IPS DF 19.7 (cell line): Measurements from ENCODE around the gene CFAP99.
A peak's percentile ranks its signal among the peaks of the same experiment; 100 is the strongest.
"Not testable (repeated sequence)": the region's sequence is repeated elsewhere in the genome, so short reads cannot be mapped to it uniquely, and the experiment has no call there.

ENCODE experiments used
- DNase-seq: peaks from one replicate; pipeline ENCODE4 v3.0.0-alpha.2; 2013; ENCODE audit warnings: low read depth, low spot score

The CFAP99 gene

DNA sequence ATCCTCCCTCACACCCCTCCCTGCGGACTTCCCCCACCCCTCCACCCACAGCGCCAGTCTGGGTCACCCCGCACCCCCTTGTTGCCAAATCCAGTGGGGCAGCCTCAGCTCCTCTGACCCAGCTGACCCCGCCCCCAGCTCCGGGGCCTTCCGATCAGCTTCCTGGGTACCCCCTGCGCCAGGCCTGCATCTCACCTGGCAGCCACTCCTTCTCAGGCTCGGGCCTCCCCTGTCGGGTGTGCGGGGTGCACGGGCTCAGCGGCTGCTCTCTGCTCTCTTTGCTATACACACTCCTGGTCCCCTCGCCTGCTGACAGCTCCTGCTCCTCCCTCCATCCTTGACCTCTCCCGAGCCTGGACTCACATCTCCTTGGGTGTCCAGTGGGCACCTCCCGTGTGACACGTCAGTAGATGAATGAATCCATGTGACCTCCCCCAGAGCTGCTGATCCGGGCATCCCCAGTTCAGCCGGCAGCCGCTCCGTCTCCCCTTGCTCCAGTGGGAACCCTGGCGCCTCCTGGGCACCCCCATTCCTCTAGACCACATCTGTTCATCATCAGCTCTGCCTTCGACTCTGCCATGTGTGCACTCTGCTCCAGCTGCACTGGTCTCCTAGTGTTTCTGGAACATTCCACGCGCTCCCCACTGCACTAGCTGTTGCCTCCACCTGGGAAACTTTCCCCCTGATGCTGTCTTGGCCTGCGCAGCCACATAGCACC, 9.9 kb downstream of the CFAP99 start:
- DNase-seq, result no peak

DNA sequence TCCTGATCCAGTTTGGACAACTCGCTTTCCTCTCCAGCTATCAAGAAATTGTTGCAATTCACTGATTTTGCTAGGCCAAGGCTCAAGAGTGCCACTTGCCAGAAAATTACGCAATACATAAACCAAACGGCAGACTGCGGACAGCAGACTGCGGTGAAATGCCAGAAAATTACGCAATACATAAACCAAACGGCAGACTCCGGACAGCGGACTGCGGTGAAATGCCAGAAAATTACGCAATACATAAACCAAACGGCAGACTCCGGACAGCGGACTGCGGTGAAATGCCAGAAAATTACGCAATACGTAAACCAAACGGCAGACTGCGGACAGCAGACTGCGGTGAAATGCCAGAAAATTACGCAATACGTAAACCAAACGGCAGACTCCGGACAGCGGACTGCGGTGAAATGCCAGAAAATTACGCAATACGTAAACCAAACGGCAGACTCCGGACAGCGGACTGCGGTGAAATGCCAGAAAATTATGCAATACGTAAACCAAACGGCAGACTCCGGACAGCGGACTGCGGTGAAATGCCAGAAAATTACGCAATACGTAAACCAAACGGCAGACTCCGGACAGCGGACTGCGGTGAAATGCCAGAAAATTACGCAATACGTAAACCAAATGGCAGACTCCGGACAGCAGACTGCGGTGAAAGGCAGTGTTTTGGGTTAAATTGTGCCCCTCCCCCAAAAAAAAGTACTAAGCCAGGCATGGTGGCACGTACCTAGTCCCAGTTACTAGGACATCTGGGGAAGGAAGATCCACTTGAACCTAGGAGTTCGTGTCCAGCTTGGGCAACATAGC, 11.4 kb downstream of the CFAP99 start:
- not testable (repeated sequence) for DNase-seq

DNA sequence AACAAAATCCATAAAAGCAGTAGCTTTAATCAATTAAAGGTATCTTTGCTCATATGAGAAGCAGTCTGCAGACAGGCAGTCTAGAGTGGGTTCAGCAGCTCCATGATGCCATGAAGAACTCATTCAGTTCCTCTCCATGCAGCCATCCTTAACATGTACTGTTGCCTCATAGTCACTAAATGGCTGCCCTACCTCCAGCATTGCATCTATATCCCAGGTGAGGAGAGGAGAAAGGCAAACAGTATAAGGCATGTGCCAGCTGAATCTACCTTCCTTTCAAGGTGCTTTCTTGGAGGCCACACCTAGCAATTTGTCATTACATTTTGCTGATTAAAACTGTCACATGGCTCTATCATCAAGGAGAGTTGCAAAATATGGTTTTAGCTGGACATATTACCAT, 13.2 kb downstream of the CFAP99 start:
- no peak for DNase-seq

DNA sequence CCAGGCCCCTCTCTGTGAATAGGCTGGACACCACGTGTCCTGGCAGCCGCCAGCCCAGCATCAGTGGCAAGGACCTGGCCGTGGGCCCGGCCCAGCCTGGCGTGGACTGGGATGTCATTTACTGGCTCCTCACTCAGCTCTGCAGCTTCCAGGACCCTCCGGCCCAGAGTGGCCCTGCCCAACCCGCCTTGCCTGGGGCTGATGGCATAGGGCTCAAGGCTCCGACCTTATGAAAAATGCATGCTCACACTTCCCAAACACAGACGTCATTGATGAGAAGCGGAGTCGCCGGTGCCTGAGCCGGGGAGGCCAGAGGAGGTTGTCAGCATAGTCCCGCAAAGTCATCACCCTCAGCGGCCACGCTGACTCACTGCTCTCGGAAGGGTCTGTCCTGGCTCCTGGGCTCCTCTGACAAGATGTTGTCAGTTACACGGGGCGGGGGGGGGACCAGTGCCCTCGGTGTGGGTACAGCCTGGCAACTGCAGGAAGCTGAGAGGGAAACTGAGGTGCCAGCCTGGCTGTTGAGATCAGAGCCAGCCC, 14.3 kb downstream of the CFAP99 start:
- no peak for DNase-seq

DNA sequence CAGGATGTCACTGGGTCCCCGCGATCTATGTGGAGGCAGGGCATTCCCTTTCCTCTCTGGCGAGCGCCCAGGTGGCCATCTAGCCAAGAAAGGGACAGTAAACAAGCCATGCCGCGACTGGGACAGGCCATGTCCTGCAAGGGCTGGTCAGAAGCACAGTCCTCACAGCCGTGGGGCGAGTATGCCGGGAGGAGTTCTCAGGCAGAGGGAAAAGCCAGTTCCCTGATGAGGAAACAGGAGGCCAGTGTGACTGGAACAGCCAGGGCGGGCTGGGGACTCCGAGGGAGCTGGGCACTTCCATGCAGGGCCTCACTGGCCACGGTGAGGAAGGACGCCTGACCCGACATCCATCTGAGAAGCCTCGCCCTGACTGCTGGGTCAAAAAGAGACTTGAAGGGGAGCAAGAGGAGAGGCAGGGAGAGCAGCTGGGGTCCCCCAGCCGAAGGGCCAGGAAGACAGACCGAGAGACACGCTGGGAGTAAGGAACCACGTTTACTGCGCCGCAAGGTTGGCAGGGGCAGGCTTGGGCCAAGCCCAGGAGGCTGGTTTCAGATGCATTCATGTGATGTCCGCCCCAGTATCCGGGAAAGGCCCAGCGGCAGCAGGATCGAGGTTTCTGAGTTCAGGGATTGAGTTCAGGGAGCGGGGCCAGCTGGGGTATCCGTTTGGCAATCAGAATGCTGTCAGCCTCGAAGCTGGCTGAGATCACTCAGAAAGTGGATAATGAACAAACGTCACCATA, 15.0 kb downstream of the CFAP99 start:
- DNase-seq, result no peak

DNA sequence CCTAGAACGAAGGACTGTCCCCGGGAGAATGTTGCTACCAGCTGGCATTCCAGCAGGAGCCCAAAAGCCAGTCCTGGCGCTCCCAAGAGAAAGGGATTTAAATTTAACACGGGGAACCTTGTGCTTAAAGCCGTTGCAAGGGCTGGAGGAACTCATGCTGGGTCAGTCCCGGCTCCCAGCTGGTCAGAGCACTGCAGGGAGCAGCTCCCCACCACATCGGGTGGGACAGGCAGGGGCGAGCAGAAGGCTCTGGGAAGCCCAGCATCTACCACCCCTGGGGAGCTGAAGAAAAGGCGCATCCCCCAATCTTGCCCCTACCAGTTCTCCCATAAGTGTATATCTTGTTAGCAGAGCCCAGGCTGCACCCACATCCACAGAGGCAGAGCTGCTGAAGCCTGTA, 15.7 kb downstream of the CFAP99 start:
- DNase-seq, result no peak

DNA sequence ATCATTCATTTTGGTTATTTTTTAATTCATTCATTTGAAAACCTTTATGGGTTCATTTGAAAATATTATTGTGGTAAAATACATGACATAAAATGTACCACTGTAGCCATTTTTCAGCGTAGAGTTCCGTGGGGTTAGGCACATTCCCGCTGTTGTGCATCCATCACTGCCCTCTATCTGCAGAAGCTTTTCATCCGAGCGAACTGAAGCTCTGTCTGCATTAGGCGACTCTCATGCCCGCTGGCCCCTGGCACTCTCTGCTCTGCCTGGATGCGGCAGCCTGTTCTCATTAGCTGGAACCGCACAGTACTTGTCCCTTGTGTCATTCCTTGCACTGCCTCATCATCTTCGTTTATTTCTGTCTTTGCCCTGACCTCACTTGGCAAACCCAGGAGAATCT, 17.5 kb downstream of the CFAP99 start:
- DNase-seq, result no peak

DNA sequence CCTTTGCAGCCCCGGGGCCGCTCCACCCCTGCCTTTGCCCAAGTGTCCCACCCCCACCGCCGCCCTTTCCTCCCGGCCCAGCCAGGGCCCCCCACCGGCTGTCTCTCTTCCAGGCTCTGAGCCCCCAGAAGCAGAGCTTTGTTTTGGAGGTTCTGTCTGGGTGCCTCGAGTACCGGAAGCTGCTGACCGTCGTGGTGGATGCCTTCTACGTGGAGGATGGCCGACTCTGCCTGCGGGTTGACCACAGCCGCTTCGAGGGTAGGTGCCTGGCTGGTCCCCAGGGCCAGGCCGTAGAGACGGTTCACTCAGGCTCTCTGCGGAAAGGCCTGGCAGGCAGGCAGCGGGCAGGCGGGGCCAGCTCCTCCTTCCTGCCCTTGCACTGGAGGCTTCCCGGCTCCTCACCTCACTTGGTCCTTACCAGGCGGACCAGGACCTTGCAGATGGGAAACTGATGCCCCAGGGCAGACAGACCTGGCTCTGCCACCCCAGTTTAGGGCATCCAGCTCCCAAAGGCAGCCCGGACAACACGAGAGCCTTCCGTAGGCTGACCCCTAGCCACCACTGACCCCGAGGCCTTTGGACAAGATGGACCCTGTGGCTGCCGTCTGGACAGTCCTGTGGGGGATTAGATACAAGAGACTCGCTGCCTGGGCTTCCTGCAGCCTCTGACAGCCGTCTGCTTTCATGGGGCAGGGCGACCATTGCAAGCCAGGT, 18.2 kb downstream of the CFAP99 start:
- DNase-seq, result no peak

DNA sequence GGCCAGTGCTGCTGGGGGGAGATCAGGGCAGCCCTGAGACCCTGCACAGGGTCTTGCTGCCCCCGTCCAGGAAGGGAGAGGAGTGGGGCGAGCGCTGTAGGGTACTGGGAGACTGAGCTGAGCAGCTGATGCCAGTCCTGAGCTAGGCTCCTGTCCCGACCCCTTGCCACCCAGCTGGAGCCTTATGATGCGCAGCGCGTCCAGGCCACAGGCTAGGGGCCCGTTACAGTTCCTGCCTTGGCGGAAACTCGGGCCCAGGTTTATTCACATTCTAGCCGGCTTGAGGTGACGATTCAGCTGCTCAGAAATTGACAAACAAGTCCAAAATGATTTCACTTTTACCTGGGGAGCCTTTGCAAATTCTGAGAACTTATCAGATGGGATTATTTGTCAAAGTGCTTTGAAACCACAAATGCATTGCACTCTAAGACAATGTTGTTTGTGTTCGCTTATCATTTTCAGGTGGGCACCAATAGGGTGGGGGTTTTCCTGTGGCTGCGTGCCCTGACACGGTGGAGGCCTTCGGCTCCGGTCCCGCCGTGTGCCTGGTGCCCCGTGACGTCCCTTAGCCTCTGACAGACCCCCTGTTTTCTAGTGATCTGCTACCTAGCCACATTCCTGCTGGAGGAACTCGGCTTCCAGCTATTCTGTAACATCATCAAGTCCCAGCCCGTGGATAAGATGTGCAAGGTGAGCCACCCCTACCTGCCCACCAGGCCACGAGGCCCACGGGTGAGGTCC, 18.9 kb downstream of the CFAP99 start:
- DNase-seq, result no peak

DNA sequence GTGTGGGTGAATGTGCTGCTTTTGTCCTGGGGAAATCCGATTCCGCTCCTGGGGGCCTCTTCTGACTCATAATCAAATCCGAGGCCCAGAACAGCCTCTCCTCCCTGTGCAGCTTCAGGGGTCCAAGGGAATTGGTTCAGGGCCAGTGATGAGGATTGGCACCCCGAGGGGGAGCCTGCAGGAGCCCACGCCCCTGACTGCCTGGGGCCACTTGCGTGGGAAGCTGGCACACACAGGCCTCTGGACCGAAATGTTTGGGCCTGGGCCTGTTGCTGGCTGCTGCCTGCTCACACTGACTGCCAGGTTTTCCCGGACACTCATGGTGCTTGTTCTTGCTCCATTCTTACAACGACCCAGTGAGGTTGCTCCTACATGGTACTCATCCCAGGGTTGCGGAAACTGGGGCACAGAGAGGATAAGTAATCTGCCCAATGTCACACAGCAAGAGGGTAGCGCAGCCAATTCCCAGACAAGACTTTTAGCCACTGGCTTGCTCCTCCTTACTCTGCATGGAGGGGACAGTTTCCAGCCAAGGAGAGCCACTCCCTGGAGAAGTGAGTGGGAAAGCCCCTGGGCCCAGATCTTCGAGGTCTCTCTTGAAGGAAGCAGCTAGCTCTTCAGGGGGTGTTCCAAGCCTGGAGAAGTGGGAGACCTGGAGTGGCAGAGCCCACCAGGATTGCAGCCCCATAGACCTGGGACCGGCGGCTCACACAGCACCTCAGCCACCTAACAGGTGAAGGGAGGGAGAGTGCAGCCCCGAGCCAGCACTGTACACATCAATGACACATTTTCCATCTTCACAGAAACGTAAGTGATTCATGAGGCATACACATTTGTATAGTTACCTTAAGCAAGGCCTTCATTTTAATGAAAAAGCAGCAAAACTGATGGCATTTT, 20.3 kb downstream of the CFAP99 start:
- no peak for DNase-seq

DNA sequence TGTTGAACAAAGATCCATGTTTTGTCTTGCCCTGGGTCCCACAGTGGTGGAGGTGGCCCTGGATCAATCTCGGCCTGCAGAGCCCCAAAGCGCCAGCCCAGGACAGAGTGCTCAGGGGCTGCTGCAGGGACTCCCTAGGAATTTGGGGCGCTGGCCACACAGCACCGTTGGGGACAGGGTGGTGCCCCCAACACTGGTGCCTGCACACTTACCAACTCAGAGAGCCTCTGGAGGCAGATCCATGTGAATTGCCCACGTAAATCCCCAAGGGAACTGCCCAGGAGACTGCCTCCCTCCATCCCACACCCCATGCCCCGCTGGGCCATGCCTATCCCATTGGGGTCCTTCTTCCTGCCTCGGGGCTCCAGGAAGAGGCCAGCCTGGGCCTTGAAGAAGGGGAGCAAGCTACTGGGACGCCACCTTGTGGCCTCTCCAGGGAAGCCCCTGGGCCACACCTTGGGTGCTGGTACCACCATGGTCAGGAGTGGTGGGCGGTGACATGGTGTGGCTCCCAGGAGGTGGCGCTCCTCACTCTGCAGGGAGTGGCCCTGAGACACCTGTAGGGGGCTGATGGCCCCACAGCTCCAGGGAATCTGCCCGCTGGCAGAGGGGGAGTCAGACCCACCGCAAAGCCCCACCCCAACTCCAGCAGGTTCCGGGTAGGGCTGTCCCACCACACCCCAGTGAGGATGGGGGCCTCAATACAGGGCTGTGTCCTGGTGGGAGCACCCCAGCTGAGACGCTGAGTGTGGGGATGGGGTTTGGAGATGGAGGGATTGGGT, 22.8 kb downstream of the CFAP99 start:
- DNase-seq, result peak; percentile 75

DNA sequence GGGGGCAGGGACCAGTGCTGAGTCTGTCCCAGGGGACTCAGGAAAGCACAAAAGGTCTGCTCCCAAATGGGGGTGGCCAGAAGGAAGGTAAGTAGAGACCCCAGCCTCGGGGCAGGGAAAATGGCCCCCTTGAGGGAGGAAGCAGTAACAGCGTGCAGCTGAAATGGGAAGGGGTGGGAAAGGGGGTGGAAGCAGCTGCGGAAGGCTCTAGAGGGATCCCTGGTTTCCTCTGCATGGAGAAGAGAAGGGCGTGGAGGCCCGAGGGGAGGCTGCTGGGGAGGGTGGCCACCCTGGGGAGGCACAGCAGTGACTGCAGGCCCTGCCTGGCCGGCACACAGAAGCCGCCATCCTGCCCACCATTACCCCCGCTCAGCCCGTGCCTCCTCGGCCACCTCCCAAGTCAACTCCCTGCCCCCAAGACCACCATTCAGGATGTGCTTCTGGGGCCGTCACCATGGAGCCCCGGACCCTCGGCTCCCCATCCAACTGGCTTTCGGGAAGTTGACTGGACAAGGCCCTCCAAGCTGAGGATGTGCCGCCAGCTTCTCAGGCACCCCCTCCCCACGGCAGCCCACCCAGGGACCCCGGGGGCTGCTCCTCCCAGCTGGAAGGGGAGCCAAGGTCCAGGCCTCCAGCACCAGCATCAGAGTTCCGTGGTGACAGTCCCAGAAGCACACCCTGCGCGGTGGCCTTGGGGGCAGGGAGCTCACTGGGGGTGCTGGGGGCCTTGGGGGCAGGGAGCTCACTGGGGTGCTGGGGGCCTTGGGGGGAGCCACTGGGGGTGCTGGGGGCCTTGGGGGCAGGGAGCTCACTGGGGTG, 23.6 kb downstream of the CFAP99 start:
- no peak for DNase-seq

DNA sequence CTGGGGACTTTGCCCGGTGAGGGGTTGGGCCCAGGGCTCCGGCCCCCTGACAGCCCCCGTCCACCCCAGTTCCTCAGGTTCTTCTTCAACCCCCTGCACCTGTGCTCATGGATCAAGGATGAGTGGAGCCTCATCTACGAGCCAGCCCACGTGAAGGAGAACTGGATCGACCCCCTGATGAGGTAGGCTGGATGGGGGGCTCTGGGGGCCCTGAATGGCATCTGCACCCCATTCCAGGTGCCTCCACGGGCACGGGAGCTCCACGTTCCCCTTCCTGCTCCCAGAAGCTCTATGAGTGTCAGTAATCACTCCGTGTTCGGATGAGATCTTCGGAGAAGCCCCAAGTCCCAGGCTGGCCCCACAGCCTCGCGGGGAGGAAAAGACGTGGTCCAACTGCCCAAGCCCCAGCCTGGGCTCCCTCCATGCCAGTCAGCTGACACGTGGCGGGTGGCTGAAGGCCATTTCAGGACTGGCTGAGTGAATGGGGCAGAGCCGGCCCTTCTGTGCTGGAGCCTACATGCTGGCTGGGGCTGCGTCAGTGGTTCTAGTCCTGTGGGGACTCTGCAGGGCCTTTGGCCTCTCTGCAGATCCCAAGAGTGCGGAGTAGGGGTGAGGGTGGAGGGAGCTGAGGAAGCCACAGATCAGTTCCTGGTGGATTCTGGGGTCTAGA, 24.4 kb downstream of the CFAP99 start:
- no peak for DNase-seq

DNA sequence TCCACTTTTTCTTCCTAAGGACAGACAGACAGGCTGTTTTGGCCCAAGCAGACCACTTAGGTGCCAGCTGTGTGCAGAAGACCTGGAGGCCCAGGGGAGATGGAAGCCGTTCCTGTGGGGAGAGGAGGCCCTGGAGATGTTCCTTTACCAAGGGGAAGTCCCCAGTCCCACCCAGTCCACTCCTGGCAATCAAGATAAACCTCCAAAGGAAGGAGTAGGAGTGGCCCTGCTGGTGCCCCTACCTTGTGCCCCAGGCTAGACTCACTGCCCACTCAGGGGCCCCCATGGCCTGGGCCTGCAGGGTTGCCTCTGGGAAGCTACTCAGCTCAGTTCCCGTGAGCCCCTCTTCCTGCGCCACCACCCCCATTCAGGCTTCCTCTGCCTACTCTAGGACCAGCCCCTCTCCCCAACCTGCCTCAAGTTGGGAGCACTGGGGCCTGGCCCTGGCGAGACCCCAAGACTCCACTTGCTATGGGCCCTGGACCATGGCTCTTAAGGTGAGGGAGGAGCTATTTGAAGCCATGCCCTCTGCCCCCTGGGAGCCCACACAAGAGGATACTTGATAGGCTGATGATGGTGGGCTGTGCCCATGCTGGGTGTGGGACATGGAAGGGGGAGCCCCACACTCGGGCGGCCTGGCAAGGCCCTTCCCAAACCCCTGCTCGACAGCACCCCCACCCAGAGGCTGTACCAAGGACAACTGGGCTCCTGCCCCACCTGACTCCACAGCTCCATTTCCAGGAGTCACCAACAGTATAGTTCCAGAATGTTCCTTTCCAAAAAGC, 25.4 kb downstream of the CFAP99 start:
- DNase-seq, result no peak

DNA sequence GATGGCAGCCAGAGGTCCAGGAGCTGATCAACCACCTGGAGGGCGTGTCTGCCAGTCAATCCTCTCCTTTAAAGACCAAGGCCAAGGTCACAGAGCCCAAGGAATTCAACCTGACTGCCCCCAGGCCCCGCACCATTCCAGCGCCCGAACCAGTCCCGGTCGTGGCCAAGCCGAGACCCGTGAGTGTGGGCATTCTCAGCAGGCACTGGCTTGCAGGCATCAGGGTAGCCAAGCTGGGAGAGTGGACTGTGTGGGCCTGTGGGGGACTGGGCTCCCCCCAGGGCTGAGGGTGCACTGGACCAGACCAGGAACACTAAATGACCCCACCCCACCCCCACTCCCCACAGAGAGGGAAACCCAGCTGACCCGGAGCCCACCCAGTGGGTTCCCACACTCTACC, 26.4 kb downstream of the CFAP99 start:
- no peak for DNase-seq

DNA sequence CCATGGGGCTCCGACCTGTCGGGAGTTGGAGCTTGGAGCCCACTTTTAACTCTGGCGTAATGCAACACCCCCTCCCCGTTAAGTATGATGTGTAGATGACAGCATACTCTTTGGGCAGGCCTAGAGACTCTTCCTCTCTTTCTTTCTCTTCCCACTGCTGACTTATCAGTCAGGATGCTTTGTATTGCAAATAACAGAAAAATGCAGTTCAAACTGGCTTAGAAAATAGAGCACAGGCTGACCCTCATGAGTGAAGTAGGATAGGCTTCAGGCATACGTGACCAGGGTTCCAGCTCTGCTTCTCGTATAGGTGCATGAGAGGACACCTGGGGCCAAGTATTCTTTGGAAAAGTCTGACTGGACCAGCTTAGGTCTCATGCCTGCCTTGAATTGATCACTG, 26.8 kb downstream of the CFAP99 start:
- no peak for DNase-seq
